ENCODE measurements around the gene CDKN2B-AS1.

The CDKN2B-AS1 gene

GRCh38 chr9:22010866-22011625 is 16.5 kb downstream of the CDKN2B-AS1 start:
- Histone ChIP-seq H3K4me3 (ENCODE audit: low read length) (no peak overlapping the region), H3K4me1 (ENCODE audit: insufficient read depth, low read length) (peaks cover 9% of the 10 kb centered on the region; the same call in 1 of the 2 replicates), H3K36me3 (ENCODE audit: insufficient read depth, low read length) (no peaks in the 10 kb centered on the region), H3K9ac (ENCODE audit: low read depth, low read length) (no peak overlapping the region), H3K27me3 (ENCODE audit: insufficient read depth, low read length) (peaks cover 60% of the 10 kb centered on the region), H3K9me3 (ENCODE audit: insufficient read depth, low read depth, low read length) (no peaks in the 10 kb centered on the region), H3K27ac (ENCODE audit: low read depth, low read length) (no peak overlapping the region)
- WGBS = 12% methylated on average over 11 of the region's 13 CpGs

DNA sequence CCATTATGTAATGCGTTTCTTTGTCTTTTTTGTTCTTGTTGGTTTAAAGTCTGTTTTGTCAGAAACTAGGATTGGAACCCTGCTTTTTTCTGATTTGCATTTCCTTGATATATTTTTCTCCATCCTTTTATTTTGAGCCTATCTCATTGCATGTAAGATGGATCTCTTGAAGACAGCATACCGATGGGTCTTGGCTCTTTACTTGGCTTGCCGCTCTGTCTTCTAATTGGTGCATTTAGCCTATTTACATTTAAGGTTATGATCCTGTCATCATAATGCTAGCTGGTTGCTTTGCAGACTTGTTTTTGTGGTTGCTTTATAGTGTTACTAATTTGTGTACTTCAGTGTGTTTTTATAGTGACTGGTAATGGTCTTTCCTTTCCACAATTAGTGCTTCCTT is 27.8 kb downstream of the CDKN2B-AS1 start:
- Histone ChIP-seq H3K9ac (ENCODE audit: low read depth, low read length) (no peak overlapping the region), H3K4me1 (ENCODE audit: insufficient read depth, low read length) (no peaks in the 10 kb centered on the region), H3K36me3 (ENCODE audit: insufficient read depth, low read length) (no peaks in the 10 kb centered on the region), H3K9me3 (ENCODE audit: insufficient read depth, low read depth, low read length) (no peaks in the 10 kb centered on the region), H3K4me3 (ENCODE audit: low read length) (no peak overlapping the region), H3K27me3 (ENCODE audit: insufficient read depth, low read length) (no peaks in the 10 kb centered on the region), H3K27ac (ENCODE audit: low read depth, low read length) (no peak overlapping the region)
- WGBS = 93% methylated on average over 2 of the region's 3 CpGs

GRCh38 chr9:22026696-22027095 is 32.1 kb downstream of the CDKN2B-AS1 start:
- Histone ChIP-seq H3K36me3 (ENCODE audit: insufficient read depth, low read length) (no peaks in the 10 kb centered on the region), H3K9ac (ENCODE audit: low read depth, low read length) (no peak overlapping the region), H3K27me3 (ENCODE audit: insufficient read depth, low read length) (no peaks in the 10 kb centered on the region), H3K4me1 (ENCODE audit: insufficient read depth, low read length) (peaks cover 10% of the 10 kb centered on the region; the same call in 1 of the 2 replicates), H3K9me3 (ENCODE audit: insufficient read depth, low read depth, low read length) (no peaks in the 10 kb centered on the region), H3K27ac (ENCODE audit: low read depth, low read length) (no peak overlapping the region), H3K4me3 (ENCODE audit: low read length) (no peak overlapping the region)
- WGBS = 63% methylated on average over 6 of the region's 6 CpGs

- no peak overlapping the region for H3K9ac ChIP-seq (ENCODE audit: low read depth, low read length)
- no peak overlapping the region for H3K4me3 ChIP-seq (ENCODE audit: low read length)
- peaks cover 10% of the 10 kb centered on the region; the same call in 1 of the 2 replicates for H3K4me1 ChIP-seq (ENCODE audit: insufficient read depth, low read length)
- no peaks in the 10 kb centered on the region for H3K36me3 ChIP-seq (ENCODE audit: insufficient read depth, low read length)
- no peak overlapping the region for H3K27ac ChIP-seq (ENCODE audit: low read depth, low read length)
- no peaks in the 10 kb centered on the region for H3K27me3 ChIP-seq (ENCODE audit: insufficient read depth, low read length)
- no peaks in the 10 kb centered on the region for H3K9me3 ChIP-seq (ENCODE audit: insufficient read depth, low read depth, low read length)
These were observed 33.8 kb downstream of the CDKN2B-AS1 start for GRCh38 chr9:22028394-22028793.

DNA sequence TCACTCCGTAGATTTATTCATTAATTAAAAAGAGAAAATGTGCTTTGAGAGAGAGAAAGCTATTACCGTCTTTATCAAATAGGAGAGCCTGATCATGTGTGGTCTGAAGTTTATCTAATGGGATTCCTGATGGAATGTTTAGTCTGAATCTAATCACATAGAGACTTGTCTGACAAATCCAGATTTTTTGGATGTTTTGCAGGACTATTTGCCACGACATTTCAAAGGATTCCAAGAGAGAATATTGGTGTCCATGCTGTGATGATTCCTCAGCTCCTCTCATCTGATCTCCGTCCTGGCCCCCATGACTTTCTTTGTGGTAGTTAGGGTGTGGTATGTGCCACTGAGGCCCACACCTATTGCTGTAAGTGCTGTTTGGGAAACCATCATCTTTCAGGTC is 34.6 kb downstream of the CDKN2B-AS1 start:
- H3K4me3 ChIP-seq (ENCODE audit: low read length) = no peak overlapping the region
- H3K27ac ChIP-seq (ENCODE audit: low read depth, low read length) = no peak overlapping the region
- no peaks in the 10 kb centered on the region for H3K9me3 ChIP-seq (ENCODE audit: insufficient read depth, low read depth, low read length)
- H3K36me3 ChIP-seq (ENCODE audit: insufficient read depth, low read length) = no peaks in the 10 kb centered on the region
- WGBS = 86% methylated on average over 4 of the region's 4 CpGs
- H3K9ac ChIP-seq (ENCODE audit: low read depth, low read length) = no peak overlapping the region
- peaks cover 10% of the 10 kb centered on the region; the same call in 1 of the 2 replicates for H3K4me1 ChIP-seq (ENCODE audit: insufficient read depth, low read length)
- no peaks in the 10 kb centered on the region for H3K27me3 ChIP-seq (ENCODE audit: insufficient read depth, low read length)

DNA sequence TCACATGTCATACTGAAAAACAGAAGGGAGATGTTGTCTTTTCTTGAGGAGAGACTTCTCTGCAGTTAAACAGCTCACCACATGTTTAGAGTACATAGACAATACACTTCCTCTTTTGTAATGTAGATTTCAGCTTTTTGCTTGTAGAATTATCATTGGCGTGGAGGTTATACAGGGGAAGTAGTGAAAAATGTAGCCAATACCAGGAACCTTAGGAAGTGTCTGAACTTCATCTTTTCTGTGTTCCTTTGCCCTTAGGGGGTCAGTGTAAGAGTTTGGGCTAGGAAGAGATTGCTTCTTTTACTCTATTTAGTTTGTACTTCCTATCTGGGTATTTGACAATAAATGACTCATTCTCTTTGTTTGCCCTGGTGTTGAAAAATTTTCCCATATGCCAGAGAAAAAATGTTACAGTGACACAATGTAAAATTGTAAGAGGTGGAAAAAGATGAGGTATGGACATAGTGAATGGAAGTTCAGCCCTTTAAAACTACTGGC is 35.6 kb downstream of the CDKN2B-AS1 start:
- Histone ChIP-seq H3K9me3 (ENCODE audit: insufficient read depth, low read depth, low read length) (no peaks in the 10 kb centered on the region), H3K4me1 (ENCODE audit: insufficient read depth, low read length) (peaks cover 10% of the 10 kb centered on the region; the same call in 1 of the 2 replicates), H3K9ac (ENCODE audit: low read depth, low read length) (no peak overlapping the region), H3K4me3 (ENCODE audit: low read length) (no peak overlapping the region), H3K27ac (ENCODE audit: low read depth, low read length) (no peak overlapping the region), H3K36me3 (ENCODE audit: insufficient read depth, low read length) (no peaks in the 10 kb centered on the region), H3K27me3 (ENCODE audit: insufficient read depth, low read length) (no peaks in the 10 kb centered on the region)
- 42% methylated on average over 1 of the region's 1 CpG for WGBS

DNA sequence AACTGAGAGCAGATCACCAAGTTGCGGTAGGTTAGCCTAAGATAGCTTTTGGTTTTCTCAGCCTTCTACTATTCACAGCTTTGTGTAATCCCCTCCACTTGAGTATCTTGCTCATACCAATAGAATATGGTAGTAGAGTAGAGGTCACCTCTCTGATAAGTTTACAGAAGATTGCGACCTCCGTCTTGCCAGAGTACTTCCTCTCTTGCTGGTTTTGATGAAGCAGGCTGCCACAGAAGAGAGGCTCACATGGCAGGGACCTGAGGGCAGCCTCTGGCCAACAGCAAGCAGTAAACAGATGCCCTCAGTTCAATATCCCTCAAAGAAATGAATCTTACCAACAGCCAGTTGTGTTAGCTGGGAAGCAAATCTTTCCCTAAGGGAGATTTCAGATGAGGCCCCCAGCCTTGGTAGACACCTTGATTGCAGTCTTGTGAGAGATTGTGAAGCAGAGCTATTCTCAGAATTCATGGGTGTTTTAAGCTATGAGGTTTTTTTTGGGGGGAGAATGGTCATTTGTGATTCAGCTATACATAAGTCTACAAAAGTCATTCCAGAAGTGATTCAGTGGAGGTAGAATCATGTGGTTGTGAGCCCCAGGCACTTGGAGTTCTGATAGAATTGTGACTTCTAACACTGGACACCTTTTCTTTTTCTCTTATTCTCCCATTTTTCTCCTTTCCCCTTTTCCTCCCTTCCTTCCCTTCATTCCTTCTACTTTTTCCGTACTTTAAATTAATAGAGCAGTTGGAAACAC is 37.2 kb downstream of the CDKN2B-AS1 start:
- H3K36me3 ChIP-seq (ENCODE audit: insufficient read depth, low read length) = no peaks in the 10 kb centered on the region

GRCh38 chr9:22033012-22033630 is 38.5 kb downstream of the CDKN2B-AS1 start:
- 87% methylated on average over 7 of the region's 8 CpGs for WGBS
- no peaks in the 10 kb centered on the region for H3K9me3 ChIP-seq (ENCODE audit: insufficient read depth, low read depth, low read length)
- peaks cover 10% of the 10 kb centered on the region; the same call in 1 of the 2 replicates for H3K4me1 ChIP-seq (ENCODE audit: insufficient read depth, low read length)
- H3K27me3 ChIP-seq (ENCODE audit: insufficient read depth, low read length) = no peaks in the 10 kb centered on the region
- no peak overlapping the region for H3K27ac ChIP-seq (ENCODE audit: low read depth, low read length)
- H3K4me3 ChIP-seq (ENCODE audit: low read length) = no peak overlapping the region
- no peaks in the 10 kb centered on the region for H3K36me3 ChIP-seq (ENCODE audit: insufficient read depth, low read length)
- H3K9ac ChIP-seq (ENCODE audit: low read depth, low read length) = no peak overlapping the region

More for the DNA sequence above, 37.2 kb downstream of the CDKN2B-AS1 start:
- 92% methylated on average over 4 of the region's 4 CpGs for WGBS
- Histone ChIP-seq H3K4me3 (ENCODE audit: low read length) (no peak overlapping the region), H3K27me3 (ENCODE audit: insufficient read depth, low read length) (no peaks in the 10 kb centered on the region), H3K9ac (ENCODE audit: low read depth, low read length) (no peak overlapping the region), H3K9me3 (ENCODE audit: insufficient read depth, low read depth, low read length) (no peaks in the 10 kb centered on the region), H3K27ac (ENCODE audit: low read depth, low read length) (no peak overlapping the region), H3K4me1 (ENCODE audit: insufficient read depth, low read length) (peaks cover 10% of the 10 kb centered on the region; the same call in 1 of the 2 replicates)

- H3K9ac ChIP-seq (ENCODE audit: low read depth, low read length) = no peak overlapping the region
- no peaks in the 10 kb centered on the region for H3K27me3 ChIP-seq (ENCODE audit: insufficient read depth, low read length)
- H3K4me1 ChIP-seq (ENCODE audit: insufficient read depth, low read length) = no peaks in the 10 kb centered on the region
- WGBS = 94% methylated on average over 2 of the region's 2 CpGs
- H3K36me3 ChIP-seq (ENCODE audit: insufficient read depth, low read length) = no peaks in the 10 kb centered on the region
- H3K27ac ChIP-seq (ENCODE audit: low read depth, low read length) = no peak overlapping the region
- no peak overlapping the region for H3K4me3 ChIP-seq (ENCODE audit: low read length)
- H3K9me3 ChIP-seq (ENCODE audit: insufficient read depth, low read depth, low read length) = no peaks in the 10 kb centered on the region
These were observed 41.0 kb downstream of the CDKN2B-AS1 start for GRCh38 chr9:22035591-22036011.

DNA sequence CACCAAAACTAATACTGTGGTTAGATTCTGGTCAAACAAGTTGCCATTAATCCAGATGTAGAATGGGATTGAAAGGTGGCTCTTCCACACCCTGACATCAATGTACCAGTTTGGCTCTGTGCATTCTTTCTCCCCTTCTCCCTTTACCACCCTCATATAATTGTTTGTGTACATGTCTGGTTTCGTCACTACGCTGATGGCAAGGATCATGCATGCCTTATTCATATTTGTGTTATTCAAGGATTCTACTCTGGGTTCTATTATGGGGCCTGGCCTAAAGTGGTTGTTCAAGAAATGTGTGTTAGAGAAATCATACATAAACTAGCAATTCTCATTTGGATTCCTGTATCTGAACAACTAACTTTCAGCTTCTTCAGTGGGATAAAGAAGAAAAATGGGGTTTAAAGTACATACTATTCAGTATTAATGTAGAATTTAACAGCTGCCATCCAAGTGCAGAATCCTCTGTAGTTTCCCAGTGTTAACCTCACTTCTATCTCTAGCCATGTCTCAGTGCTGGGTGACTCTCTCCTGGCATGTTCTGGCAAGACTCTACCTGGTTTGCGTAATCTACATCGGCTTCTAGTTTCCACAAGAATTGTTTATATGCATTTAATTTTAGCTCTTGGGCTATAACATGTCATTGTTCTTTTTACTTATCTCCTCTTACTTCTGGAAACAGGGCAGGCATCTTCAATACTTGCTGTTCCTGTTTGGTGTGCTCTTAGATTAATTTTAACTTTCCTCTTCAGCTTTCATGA is 42.5 kb downstream of the CDKN2B-AS1 start:
- Histone ChIP-seq H3K4me1 (ENCODE audit: insufficient read depth, low read length) (no peaks in the 10 kb centered on the region; the same call in 1 of the 2 replicates), H3K4me3 (ENCODE audit: low read length) (no peak overlapping the region), H3K9me3 (ENCODE audit: insufficient read depth, low read depth, low read length) (no peaks in the 10 kb centered on the region), H3K36me3 (ENCODE audit: insufficient read depth, low read length) (no peaks in the 10 kb centered on the region), H3K9ac (ENCODE audit: low read depth, low read length) (no peak overlapping the region), H3K27me3 (ENCODE audit: insufficient read depth, low read length) (no peaks in the 10 kb centered on the region), H3K27ac (ENCODE audit: low read depth, low read length) (no peak overlapping the region)
- WGBS = 98% methylated on average over 4 of the region's 4 CpGs
